HG03280 (cell line): ENCODE results near the gene GABPB1.

Source experiments
- ATAC-seq: cut with Tn5 transposase; IDR thresholded peaks from one replicate; pipeline ENCODE4 v1.9.1; 2021; ENCODE audit warnings: mild to moderate bottlenecking, moderate library complexity; ENCODE audit not compliant: unreplicated experiment

Gene GABPB1

DNA sequence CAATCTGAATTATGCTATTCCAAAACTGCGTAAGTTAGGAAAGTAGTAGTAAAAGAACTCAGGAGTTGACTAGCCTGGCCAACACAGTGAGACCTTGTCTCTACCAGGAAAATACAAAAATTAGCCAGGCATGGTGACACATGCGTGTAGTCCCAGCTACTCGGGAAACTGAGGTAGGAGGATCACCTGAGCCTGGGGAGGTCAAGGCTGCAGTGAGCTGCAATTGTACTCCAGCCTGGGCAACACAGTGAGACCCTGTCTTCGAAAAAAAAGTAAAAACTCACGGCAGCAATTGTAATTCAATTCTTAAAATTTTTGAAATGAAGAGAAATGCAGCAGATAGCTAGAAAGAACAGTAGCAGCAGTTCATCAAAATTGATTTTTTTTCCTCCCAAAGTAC lies 9.7 kb downstream of the GABPB1 start:
- ATAC-seq = no peak

DNA sequence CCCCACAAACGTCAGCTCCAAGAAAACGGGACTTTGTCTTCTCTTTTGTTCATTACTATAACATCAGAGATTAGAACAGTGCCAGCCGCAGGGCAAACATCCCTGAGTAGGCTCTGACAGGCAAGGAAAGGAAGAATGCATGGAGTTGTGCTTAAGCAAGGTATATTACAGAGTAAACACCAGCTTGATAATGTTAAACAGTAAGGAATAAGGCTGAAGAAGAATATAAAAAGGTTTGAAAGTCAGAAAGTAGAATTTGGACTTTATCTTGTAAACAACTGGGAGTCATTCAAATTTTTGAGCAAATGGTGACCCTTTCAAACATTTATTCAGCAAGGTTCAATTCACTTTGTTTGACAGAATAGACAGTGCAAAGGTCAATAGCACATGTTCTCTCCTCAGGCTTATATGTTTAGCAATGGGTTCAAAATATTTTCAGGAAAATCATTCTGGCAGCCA lies 11.0 kb downstream of the GABPB1 start:
- no peak for ATAC-seq

DNA sequence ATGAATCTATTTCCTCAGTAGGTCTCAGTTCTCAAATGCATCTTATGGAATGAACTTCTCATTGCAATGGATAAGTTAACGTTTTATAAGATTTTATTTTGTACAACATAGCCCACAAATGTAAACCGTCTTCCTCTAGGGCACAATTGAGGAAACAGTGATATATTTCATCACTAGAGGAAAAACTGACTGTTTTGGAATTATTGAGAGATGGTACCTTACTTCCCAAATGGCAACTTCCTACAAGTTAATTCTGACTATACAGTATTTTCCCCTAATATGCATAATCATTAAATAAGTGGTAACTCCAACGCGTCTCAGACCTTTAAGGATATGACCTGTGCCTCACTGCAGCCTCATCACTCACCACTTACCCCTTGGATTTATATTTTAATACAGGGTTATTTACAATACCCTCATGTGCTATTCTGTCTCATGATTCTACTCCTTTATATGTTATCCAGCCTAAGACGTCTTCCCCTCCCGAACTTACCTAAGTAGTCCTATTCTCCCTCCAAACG lies 13.3 kb downstream of the GABPB1 start:
- no peak for ATAC-seq

DNA sequence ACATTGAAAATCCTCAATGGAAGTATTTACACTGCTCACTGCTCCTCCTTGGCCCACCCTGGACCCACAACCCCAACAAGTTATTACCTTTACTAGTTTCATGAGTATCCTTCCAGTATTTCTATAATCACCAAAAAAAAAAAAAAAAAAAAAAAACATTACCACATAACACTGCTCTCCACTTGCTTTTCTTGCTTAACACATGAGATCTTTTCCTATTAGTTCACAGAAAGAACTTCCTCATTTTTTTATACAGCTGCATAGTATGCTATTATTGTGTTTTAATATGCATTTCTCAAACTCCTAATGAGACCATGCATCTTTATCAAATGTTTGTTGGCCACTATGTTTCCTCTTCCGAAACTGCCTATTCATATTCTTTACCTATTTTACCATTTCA lies 14.6 kb downstream of the GABPB1 start:
- ATAC-seq = no peak

DNA sequence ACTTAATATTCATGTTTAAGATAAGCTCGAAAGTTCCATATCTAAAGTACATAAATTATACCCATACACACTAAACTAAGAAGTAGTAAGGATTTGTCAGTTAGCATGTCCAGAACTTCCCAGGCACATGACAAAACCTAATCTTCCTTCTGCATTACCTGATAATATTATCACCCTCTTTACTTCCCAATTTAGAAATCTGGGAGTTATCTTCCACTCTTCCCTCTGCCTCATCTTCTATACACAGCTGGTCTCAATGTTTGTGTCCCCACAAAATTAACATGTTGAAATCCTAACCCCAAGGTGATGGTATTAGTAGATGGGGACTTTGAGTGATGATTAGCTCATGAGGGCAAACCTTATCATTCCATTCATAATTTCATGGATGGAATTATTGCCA lies 15.3 kb downstream of the GABPB1 start:
- ATAC-seq = no peak

DNA sequence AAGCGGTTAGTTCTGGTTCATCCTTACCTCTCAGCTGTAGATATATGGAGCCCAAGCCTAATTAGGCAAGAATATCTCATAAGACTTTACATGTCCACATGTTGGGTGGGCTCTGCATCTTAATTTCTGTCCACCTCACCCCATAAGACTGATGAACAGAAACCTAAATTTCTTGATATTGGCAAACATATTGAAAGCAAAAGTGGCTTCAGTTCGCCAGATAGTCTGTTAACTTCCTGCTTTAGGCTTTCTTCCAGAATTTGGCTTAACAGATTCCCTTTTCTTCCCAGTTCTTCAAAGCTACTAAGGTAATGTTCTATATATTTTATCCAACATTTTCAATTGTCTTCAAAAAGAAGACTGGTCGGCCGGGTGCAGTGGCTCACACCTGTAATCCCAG lies 19.7 kb downstream of the GABPB1 start:
- ATAC-seq = no peak

DNA sequence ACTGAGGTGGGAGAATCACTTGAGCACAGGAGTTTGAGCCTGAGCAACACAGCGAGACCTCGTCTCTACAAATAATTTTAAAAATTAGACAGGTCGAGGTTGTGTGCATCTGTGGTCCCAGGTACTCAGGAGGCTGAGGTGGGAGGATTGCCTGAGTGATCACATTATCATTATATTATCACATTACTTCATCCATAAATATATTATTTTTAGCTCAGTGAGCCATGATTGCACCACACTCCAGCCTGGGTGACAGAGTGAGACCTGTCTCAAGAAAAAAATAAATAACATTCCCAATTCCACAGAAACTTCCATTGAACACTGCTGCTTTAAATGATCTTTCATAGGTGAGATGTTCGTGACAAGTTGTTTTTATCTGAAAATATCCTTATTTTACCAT lies 21.8 kb downstream of the GABPB1 start:
- ATAC-seq = no peak

DNA sequence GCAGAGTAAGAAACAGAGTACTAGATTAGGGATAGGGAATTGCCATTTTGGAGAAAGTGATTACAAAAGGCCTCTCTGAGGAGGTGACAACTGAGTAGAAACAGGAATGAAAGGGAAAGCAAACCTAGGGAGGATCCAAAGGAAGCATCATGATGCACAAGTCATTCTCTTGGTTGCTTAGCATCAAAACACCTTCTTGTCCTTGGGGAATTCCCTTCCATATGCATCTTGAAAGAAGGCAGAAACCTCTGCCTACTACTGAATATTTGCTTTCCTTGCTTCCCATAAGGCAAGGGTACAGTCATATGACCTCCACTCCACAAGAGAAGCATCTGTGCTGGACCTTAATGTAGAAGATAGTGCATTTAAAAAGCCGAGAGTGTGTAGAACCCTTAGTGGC lies 24.1 kb downstream of the GABPB1 start:
- no peak for ATAC-seq

DNA sequence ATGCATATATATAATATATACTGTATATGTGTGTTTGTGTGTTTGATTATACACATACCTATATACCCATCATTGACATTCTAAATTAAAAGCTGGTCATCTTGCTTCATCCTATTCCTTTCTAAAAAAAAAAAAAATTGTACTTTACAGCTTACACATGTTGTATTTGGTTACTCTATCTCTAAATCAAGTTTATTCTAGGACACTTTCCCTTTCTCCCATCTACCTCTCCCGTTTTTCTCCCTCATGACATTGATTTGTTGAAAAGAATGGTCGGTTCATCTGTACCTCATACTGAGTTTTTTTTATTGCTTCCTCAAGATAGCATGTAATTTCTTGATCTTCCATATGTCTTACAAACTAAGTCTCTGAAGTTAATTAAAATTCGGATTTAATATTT lies 26.9 kb downstream of the GABPB1 start:
- ATAC-seq = no peak

DNA sequence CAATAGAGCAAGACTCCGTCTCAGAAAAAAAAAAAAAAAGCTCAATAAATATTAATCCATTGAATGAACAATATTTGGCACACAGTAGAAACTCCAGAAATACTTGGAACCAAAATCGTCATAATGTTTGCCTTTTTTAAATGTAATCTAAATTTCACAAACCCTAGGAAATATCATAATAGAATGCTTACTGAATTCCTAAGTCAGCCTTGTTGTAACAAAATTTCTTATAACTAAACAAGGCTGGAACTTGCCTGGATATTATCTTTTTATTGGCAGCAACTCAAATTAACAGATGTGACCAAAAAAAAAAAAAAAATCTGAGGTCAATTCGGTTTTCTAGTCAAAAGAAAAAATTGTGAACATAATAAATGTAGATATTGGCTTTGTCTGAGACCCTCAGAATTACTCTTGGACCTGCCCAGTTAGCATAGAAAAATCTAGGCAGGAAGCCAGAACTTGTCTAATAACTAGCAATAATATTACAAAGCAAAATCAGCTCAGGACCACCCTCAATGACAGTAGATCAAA lies 33.3 kb downstream of the GABPB1 start:
- ATAC-seq = no peak

DNA sequence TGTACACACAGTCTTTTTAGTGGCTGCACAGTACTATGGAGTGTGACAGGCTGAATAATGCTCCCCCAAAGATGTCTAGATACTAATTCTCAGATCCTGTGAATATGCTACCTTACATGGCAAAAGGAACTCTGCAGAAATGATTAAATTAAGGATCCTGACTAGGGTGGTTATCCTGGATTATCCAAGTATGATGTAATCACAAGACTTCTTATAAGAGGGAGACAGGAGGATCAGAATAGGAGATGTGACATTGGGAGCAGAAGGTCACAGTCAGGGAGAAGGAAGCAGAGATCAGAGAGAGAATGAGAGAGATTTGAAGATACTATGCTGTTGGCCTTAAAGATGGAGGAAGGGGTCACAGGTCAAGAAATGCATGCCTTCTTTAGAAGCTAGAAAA lies 34.5 kb downstream of the GABPB1 start:
- no peak for ATAC-seq

DNA sequence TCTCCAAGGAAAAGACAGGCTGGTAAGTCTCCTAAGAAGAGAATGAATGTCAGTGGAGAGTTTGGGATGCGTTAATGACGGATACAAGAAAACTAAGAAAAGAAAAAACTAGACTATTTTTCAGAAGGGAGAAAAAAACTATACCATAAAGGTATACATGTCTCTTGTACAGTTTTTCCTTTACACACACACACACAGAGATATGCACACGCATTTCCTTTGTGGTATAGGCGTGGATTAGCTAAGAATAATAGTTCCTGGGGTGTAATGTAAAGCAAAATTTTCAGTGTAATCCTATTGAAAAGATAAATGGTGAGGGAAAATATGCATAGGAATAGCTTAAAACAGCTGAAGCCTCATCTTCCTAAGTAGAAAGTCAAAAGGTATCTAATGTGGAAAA lies 36.3 kb downstream of the GABPB1 start:
- ATAC-seq = no peak

DNA sequence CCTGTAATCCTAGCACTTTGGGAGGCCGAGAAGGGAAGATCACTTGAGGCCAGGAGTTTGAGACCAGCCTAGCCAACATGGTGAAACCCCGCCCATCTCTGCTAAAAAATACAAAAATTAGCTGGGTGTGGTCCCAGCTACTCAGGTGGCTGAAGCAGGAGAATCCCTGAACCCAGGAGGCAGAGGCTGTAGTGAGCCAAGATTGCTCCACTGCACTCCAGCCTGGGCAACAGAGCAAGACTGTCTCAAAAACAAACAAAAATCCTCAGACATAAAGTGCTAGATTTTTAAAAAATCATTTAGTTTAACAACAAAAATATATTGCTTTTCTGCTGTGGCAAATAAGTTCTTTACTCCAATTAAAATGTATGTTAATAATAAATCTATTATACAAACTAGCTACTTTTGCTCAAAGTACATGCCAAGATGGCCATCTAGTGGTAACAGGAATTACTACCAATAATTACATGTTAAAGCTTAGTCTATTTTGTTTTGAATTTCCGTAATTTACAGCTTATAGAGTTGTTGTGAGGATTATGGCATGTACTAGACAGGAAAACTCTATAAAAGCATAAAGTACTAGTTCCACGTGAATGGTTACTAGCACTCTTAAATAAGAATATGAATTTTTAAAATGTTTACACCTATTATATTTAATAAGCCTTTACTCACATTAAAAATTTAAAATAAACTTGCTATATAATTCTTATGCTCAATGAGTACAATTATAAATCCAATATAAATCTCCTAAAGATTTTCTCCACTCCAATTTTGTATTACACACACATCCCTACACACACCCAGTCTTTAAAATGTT lies 39.0 kb downstream of the GABPB1 start:
- peak; percentile 57 for ATAC-seq

DNA sequence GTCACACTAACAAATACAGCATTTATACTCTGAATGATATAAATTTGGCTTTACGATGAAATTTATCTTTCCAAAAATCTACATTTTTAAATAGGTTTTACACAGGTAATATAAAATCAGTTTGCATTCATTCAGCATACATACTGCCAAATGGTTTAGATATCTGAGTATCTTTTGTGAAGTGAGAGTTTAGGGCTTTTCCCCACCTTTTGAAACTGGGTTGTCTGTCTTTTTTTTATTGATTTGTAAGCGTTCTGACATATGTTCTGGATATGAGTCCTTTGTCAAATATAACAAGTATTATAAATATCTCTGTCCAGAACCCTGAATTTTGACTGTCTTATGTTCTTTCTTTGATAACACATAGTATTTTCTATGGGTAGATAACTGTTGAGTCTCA lies 42.4 kb downstream of the GABPB1 start:
- ATAC-seq = no peak

DNA sequence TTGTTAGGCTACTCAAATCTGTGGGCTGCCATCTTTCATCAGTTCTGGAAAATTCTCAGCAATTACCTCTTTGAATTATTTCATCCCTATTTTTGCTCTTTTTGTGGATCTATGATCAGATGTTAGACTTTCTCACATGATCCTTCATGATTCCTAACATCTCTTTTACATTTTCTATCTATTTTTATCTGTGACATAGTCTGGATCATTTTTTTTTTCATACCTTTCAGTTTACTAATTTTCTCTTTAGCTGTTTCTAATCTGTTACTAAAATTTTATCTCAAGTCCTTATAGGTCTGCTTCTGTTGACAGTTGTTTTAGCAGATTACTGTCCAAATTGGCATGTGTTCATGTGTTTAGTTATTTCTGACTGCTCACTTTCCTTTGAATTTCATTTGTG lies 47.2 kb downstream of the GABPB1 start:
- no peak for ATAC-seq

DNA sequence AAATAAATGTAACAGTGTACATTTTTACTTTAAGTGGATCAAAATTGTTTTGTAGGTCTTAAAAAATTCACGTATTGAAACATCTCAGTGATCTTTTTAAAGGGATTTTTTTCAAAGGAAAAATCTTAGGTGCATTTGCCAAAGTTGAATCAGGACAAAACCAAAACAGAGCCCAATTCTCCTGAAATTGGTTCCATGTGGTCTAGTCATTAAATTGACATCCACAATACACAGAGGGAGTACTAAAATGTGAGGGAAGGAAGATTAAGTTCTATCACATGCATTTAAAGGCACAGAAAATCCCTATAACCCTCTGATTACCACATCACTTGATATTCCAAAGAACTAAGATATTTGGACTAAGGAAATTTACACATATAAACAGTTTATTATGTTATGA lies 50.2 kb downstream of the GABPB1 start:
- ATAC-seq = no peak

DNA sequence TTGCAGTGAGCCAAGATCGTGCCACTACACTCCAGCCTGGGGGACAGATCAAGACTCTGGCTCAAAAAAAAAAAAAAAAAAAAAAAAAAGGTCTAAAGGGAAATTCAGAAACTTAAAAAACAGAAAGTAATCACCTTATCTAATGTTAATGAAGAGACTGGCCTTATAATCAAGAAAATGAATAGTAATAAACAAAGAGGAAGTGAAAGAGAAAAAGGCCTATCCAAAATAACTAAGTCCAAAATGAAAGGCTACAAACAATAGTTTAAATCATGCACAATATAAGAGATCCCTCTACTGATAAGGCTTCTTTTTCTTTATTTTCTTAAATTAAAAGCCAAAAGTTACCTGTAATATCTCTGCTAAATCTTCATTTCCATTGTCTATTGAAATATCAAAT lies 52.4 kb downstream of the GABPB1 start:
- ATAC-seq = no peak

DNA sequence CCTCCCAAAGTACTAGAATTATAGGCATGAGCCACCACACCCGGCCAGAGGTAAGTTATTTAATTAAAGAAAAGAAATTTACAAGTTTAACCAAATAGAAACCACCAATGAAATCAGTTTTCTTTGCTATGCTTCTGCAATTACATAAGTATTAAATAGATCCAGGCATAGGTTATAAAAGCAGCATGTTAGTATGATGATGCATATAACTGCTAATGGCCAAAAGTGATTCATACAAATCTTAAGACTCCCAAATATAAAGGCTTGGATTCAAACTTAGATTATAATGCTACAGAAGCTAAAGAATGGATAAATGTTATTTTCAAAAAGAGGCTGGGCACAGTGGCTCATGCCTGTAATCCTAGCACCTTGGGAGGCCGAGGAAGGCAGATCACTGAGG lies 56.7 kb downstream of the GABPB1 start:
- ATAC-seq = no peak

DNA sequence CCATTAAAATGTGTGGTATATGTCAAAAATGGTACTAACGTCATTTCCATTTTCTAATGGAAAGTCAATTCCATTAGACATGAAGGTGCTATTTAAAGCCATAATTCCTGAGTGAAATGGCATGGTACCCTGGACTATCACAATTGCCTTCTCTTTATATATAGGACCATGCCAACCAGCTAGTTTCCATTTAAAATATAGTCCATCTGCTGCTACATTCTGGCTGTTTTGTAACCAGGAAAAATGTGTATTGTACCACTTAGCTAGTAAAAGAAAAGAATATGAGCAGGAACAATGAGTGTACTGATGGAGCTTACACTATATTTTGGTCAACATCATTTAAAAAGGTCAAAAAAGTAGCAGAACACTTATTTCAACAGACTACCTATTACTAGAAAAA lies 59.0 kb downstream of the GABPB1 start:
- ATAC-seq = no peak

DNA sequence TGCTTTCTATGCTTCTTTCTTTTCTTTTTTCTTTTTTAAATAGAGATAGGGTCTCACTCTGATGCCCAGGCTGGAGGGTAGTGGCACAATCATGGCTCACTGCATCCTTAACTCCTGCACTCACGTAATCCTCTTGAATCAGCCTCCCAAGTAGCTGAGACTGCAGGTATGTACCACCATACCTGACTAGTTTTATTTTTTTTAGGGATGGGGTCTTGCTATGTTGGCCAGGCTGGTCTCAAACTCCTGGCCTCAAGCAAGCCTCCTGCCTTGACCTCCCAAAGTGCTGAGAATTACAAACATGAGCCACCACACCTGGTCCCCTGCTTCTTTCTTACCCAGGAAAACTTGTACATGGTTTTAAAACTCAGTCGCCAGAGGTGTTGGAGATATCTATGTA lies 65.2 kb downstream of the GABPB1 start:
- ATAC-seq = no peak

DNA sequence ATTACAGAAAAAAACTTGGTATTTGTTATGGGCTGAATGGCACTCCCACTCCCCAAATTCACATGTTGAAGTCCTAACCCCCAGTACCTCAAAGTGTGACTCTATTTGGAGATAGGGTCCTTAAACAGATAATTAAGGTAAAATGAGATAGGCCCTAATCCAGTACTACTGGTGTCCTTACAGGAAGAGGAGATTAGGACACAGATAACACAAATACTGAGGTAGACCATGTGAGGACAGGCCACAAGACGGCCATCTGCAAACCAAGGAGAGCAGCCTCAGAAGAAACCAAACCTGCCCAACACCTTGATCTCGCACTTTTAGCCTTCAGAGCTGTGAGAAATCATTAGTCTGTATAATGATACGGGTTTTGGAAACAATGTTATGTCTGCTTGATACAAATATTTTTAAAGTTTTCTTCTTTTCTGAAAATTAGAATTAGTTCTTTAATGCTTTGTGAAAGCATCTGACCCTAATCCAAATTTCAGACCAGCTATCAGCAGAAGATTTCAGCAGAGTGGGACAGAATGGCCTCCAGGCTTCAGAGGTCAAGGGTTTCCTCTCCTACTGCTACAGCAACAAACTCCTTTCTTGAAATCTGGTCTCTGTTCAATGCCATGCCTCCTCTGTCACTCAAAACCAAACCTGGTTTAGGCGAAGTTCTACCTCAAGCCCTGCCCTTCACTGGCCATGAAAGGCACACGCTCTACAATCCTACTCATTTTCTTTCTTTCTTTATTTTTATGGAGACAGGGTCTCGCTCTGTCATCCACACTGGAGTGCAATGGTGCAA lies 67.5 kb downstream of the GABPB1 start:
- ATAC-seq = no peak

DNA sequence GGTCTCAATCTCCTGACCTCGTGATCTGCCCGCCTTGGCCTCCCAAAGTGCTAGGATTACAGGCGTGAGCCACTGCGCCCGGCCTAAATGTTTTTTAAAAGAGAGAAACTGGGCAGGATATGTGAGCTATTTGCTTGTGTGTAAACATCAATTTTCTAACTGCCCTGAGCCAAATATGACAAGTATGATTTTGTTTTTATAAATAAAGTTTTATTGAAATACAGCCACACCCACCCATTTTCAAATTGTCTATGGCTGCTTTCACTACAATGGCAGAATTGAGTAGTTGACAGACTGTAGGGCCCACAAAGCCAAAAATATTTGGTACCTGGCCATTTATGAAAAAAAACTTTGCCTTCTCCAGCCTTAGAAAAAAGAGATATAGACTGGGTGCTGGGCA lies 73.6 kb downstream of the GABPB1 start:
- ATAC-seq = no peak
